HCT116 (cell line): ENCODE measurements around the gene WDR33. TPM values are rescaled to one million over a fixed set of nuclear protein-coding genes. Genes with fewer than 3 reads are reported as not detected.

Experiments used
- ATAC-seq: fragments of 200-7000 bp; cut with Tn5 transposase; 2 replicates; pipeline ENCODE4 v1.9.1; 2020; ENCODE audit warnings: mild to moderate bottlenecking, moderate library complexity
- BruUV-seq: library from RNA; stranded (reverse); fragments of 400-500 nt; replicated peaks from 2 replicates; lab custom pipeline; 2021; lab: Mats Ljungman, UMichigan
- CTCF ChIA-PET: fragments of 300-600 bp; sonication (Branson Sonifier 250); formaldehyde crosslinking; loops from one replicate; lab custom pipeline; 2021; ENCODE audit warnings: antibody characterized with exemption; lab: Charles Lee
- POLR2A ChIA-PET: fragments of 300-600, 350-600 bp; sonication (Branson Sonifier 250); formaldehyde crosslinking; loops from one replicate; lab custom pipeline; 2021; ENCODE audit warnings: antibody characterized with exemption; lab: Charles Lee
- RAD21 ChIA-PET, 2 experiments: fragments of 300-600 bp; sonication (Branson Sonifier 250); formaldehyde crosslinking; loops; one replicate each; lab custom pipeline; 2023; ENCODE audit warnings: low total read pairs in 2 of 2; ENCODE audit not compliant: uncharacterized antibody in 2 of 2, unreplicated experiment in 2 of 2, low non-redundant PET in 1 of 2; lab: Charles Lee
- DNase-seq: peaks from one replicate; pipeline ENCODE4 v3.0.0-alpha.2; 2010; ENCODE audit warnings: low read depth, low spot score
- H2AFZ ChIP-seq: fragments of 200-600 bp; shearing (Covaris generic), sonication (generic); 2 replicates; pipeline ENCODE4 v1.6.1; 2017; ENCODE audit warnings: low read depth, mixed run types, mixed read lengths, antibody characterized with exemption, low read length; ENCODE audit not compliant: poor library complexity, severe bottlenecking
- H3K27ac ChIP-seq: 2 replicates; pipeline ENCODE4 v1.5.1; 2012; ENCODE audit warnings: low read depth, low read length
- H3K27me3 ChIP-seq: fragments of 200-600 bp; sonication (generic); 2 replicates; pipeline ENCODE4 v1.6.1; 2016; ENCODE audit warnings: mixed run types, low read length, mixed read lengths; ENCODE audit not compliant: insufficient read depth
- H3K36me3 ChIP-seq, 2 experiments: fragments of 200-500 bp in 1 of 2; fragments of 200-600 bp in 1 of 2; sonication (Bioruptor generic) in 1 of 2; sonication (generic) in 1 of 2; 2 replicates each; pipeline versions ENCODE4 v1.5.1 to v1.6.1; 2014 to 2016; ENCODE audit warnings: low read length in 2 of 2, inconsistent platforms in 1 of 2, mixed read lengths in 1 of 2, mixed run types in 1 of 2; ENCODE audit not compliant: insufficient read depth in 2 of 2, control insufficient read depth in 1 of 2
- H3K4me1 ChIP-seq, 2 experiments: fragments of 200-600 bp in 1 of 2; sonication (generic) in 1 of 2; 2 replicates each; pipeline versions ENCODE4 v1.5.1 to v1.6.1; 2012 to 2017; ENCODE audit warnings: low read length in 2 of 2, inconsistent platforms in 1 of 2, mild to moderate bottlenecking in 1 of 2, mixed read lengths in 1 of 2, mixed run types in 1 of 2, moderate library complexity in 1 of 2; ENCODE audit not compliant: insufficient read depth in 2 of 2, control insufficient read depth in 1 of 2
- H3K4me2 ChIP-seq: fragments of 200-600 bp; sonication (generic); 2 replicates; pipeline ENCODE4 v1.6.1; 2017; ENCODE audit warnings: mixed run types, low read length, mixed read lengths
- H3K4me3 ChIP-seq, 2 experiments: fragments of 200-600 bp in 1 of 2; sonication (generic) in 1 of 2; replicated peaks in 1 of 2; 2 replicates each; pipeline ENCODE4 v1.5.1; 2011 to 2016; ENCODE audit warnings: low read length in 2 of 2, control low read depth in 1 of 2, low read depth in 1 of 2, mild to moderate bottlenecking in 1 of 2, mixed read lengths in 1 of 2, mixed run types in 1 of 2
- H3K79me2 ChIP-seq: fragments of 200-600 bp; sonication (generic); 2 replicates; pipeline ENCODE4 v1.6.1; 2017; ENCODE audit warnings: mild to moderate bottlenecking, mixed run types, low read length, moderate library complexity, mixed read lengths; ENCODE audit not compliant: insufficient read depth
- H3K9ac ChIP-seq: fragments of 200-600 bp; sonication (generic); 2 replicates; pipeline ENCODE4 v1.6.1; 2016; ENCODE audit warnings: low read length, mixed read lengths
- H3K9me2 ChIP-seq: fragments of 200-600 bp; sonication (generic), shearing (Covaris generic); 2 replicates; pipeline ENCODE4 v1.6.1; 2017; ENCODE audit warnings: mixed run types, mild to moderate bottlenecking, moderate library complexity; ENCODE audit not compliant: insufficient read depth
- H3K9me3 ChIP-seq, 2 experiments: fragments of 200-500 bp in 1 of 2; fragments of 200-600 bp in 1 of 2; sonication (Bioruptor generic) in 1 of 2; sonication (generic) in 1 of 2; 2 replicates each; pipeline ENCODE4 v1.6.1; 2014 to 2017; ENCODE audit warnings: low read length in 2 of 2, mixed read lengths in 2 of 2, inconsistent platforms in 1 of 2, low read depth in 1 of 2, mild to moderate bottlenecking in 1 of 2, mixed run types in 1 of 2, moderate library complexity in 1 of 2; ENCODE audit not compliant: control insufficient read depth in 1 of 2, insufficient read depth in 1 of 2
- H4K20me1 ChIP-seq: fragments of 200-600 bp; sonication (generic), shearing (Covaris generic); 2 replicates; pipeline ENCODE4 v1.6.1; 2017; ENCODE audit warnings: mixed run types, mild to moderate bottlenecking, moderate library complexity; ENCODE audit not compliant: insufficient read depth
- ATF3 ChIP-seq: IDR thresholded peaks from 2 replicates; pipeline ENCODE4 v1.6.1; 2012
- CBX3 ChIP-seq: IDR thresholded peaks from 2 replicates; pipeline ENCODE4 v1.6.1; 2012; ENCODE audit warnings: low read depth
- CEBPB ChIP-seq: IDR thresholded peaks from 2 replicates; pipeline ENCODE4 v1.6.1; 2012; ENCODE audit warnings: low read depth
- EGR1 ChIP-seq: IDR thresholded peaks from 2 replicates; pipeline ENCODE4 v1.6.1; 2012; ENCODE audit warnings: low read depth
- ELF1 ChIP-seq: IDR thresholded peaks from 2 replicates; pipeline ENCODE4 v1.6.1; 2012; ENCODE audit warnings: low read depth, borderline replicate concordance
- EZH2 ChIP-seq: fragments of 200-600 bp; sonication (generic); IDR thresholded peaks from 2 replicates; pipeline ENCODE4 v1.6.1; 2017; ENCODE audit warnings: antibody characterized with exemption, mixed run types
- EZH2phosphoT487 ChIP-seq: fragments of 200-600 bp; IDR thresholded peaks from 2 replicates; pipeline ENCODE4 v1.6.1; 2018; ENCODE audit warnings: antibody characterized with exemption, borderline replicate concordance
- FOSL1 ChIP-seq: IDR thresholded peaks from 2 replicates; pipeline ENCODE4 v1.6.1; 2012; ENCODE audit warnings: low read depth
- POLR2A ChIP-seq: IDR thresholded peaks from 2 replicates; pipeline ENCODE4 v1.7.0; 2011; ENCODE audit warnings: borderline replicate concordance; ENCODE audit not compliant: insufficient read depth, insufficient read length; ENCODE audit errors: extremely low read depth
- POLR2AphosphoS5 ChIP-seq: IDR thresholded peaks from 2 replicates; pipeline ENCODE4 v1.6.1; 2011; ENCODE audit warnings: mild to moderate bottlenecking, low read depth, low read length, moderate library complexity
- RAD21 ChIP-seq: IDR thresholded peaks from 2 replicates; pipeline ENCODE4 v1.6.1; 2012; ENCODE audit warnings: low read depth, mild to moderate bottlenecking
- REST ChIP-seq: IDR thresholded peaks from 2 replicates; pipeline ENCODE4 v1.6.1; 2012; ENCODE audit warnings: low read depth
- SIN3A ChIP-seq: IDR thresholded peaks from 2 replicates; pipeline ENCODE4 v1.6.1; 2012; ENCODE audit warnings: low read depth
- SP1 ChIP-seq: IDR thresholded peaks from 2 replicates; pipeline ENCODE4 v1.6.1; 2012; ENCODE audit warnings: low read depth
- SRF ChIP-seq: IDR thresholded peaks from 2 replicates; pipeline ENCODE4 v1.6.1; 2012; ENCODE audit warnings: low read depth
- YY1 ChIP-seq: IDR thresholded peaks from 2 replicates; pipeline ENCODE4 v1.6.1; 2011; ENCODE audit warnings: low read length, low read depth, moderate library complexity, mild to moderate bottlenecking; ENCODE audit not compliant: insufficient replicate concordance; ENCODE audit errors: extremely low read depth
- ZFX ChIP-seq: fragments of 450-650 bp; IDR thresholded peaks from 2 replicates; pipeline ENCODE4 v1.6.1; 2017
- ZNF274 ChIP-seq: fragments of 200-500 bp; sonication (Bioruptor generic); IDR thresholded peaks from 2 replicates; pipeline ENCODE4 v1.6.1; 2014; ENCODE audit warnings: mild to moderate bottlenecking, low read depth, low read length, inconsistent platforms
- intact Hi-C: fragments of 100-400 bp; cut with micrococcal nuclease; formaldehyde crosslinking; loops from 2 replicates; pipeline ENCODE4 v1.10.0; 2022
- total RNA-seq: library from RNA; stranded (reverse); gene quantifications from one replicate; pipeline ENCODE4 v1.2.1, GENCODE V29; 2021; ENCODE audit not compliant: unreplicated experiment
- TF ChIP-seq, protein P1 (sequence below): IDR thresholded peaks from 2 replicates; pipeline ENCODE4 v1.6.1; 2011; ENCODE audit warnings: mild to moderate bottlenecking, low read length, moderate library complexity; ENCODE audit not compliant: insufficient replicate concordance; ENCODE audit errors: extremely low read depth

Gene WDR33
- total RNA-seq, 1 experiment from 2014 or later, result 52.5 TPM

DNA sequence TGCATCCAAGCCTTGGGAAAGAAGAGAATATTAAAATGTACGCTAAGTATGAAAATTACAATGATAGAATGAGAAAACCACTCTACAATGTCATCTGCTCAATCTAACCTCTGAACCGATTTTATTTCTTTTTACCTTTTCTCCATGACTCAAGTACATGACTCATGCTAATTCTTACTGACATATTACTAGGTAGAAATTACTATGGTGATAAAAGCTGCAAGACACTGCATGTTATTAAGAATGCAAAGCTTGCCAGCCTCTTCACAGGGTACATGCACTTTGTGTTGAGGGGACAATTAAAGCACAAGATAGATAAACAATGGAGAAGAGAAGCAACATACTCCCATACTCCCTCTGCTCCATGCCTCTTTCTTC lies 89.0 kb downstream of the WDR33 start:
- POLR2A ChIA-PET, result no interaction called here
- H3K4me2 ChIP-seq, result 0 out of 2 replicates have a peak overlapping the region, but pooled peaks have one; percentile 1
- no peak for ATAC-seq

More for the DNA sequence above, 89.0 kb downstream of the WDR33 start:
- H3K27me3 ChIP-seq, result no peaks in the 10 kb centered on the region
- peak overlapping the region; percentile 18; the same call in 1 of the 2 replicates for H3K27ac ChIP-seq
- intact Hi-C loops, result loop anchor here (5.0 kb wide), 1 partner anchor 35 kb away; no protein-coding TSS in a partner anchor
- H3K9me3 ChIP-seq, result no peaks in the 10 kb centered on the region
- H3K4me1 ChIP-seq, result peaks cover 0 to 10% of the 10 kb centered on the region in 2 experiments; a peak in 2 of 4 replicates
- TF ChIP-seq ZNF274 (no peak), ZFX (no peak), FOSL1 (no peak), POLR2A (no peak), EZH2 (no peak), POLR2AphosphoS5 (no peak), EGR1 (no peak), RAD21 (no peak), EZH2phosphoT487 (no peak), REST (no peak), SRF (no peak), CBX3 (no peak), SIN3A (no peak), CEBPB (no peak), ATF3 (no peak), ELF1 (no peak), YY1 (no peak), SP1 (no peak)
- TF ChIP-seq, protein P1, sequence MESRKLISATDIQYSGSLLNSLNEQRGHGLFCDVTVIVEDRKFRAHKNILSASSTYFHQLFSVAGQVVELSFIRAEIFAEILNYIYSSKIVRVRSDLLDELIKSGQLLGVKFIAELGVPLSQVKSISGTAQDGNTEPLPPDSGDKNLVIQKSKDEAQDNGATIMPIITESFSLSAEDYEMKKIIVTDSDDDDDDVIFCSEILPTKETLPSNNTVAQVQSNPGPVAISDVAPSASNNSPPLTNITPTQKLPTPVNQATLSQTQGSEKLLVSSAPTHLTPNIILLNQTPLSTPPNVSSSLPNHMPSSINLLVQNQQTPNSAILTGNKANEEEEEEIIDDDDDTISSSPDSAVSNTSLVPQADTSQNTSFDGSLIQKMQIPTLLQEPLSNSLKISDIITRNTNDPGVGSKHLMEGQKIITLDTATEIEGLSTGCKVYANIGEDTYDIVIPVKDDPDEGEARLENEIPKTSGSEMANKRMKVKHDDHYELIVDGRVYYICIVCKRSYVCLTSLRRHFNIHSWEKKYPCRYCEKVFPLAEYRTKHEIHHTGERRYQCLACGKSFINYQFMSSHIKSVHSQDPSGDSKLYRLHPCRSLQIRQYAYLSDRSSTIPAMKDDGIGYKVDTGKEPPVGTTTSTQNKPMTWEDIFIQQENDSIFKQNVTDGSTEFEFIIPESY, result no peak
- no peaks in the 10 kb centered on the region for H3K9me2 ChIP-seq
- ChIA-PET CTCF (no interaction called here), RAD21 (no interaction called here)
- no peaks in the 10 kb centered on the region for H3K79me2 ChIP-seq
- BruUV-seq, result no TSS peak
- H3K9ac ChIP-seq, result no peak overlapping the region
- H2AFZ ChIP-seq, result no peak overlapping the region
- H4K20me1 ChIP-seq, result no peaks in the 10 kb centered on the region
- peaks cover 31% of the 10 kb centered on the region in 2 experiments; a peak in 3 of 4 replicates for H3K36me3 ChIP-seq
- no peak overlapping the region for H3K4me3 ChIP-seq
- DNase-seq, result no peak
